GM12878 (cell line): ENCODE measurements around the gene AIG1. TPM values are rescaled to one million over a fixed set of nuclear protein-coding genes. Genes with fewer than 3 reads are reported as not detected.

Experiments
- ATAC-seq: fragments of 200-7000 bp; cut with Tn5 transposase; 3 replicates; pipeline ENCODE4 v1.9.1; 2020; ENCODE audit warnings: mild to moderate bottlenecking, moderate library complexity
- BruUV-seq: library from RNA; stranded (reverse); fragments of 400-500 nt; replicated peaks from 2 replicates; lab custom pipeline; 2021; lab: Mats Ljungman, UMichigan
- CTCF ChIA-PET: fragments of 300-600 bp; sonication (Branson Sonifier 250); formaldehyde crosslinking; extraction: SDS; loops from one replicate; lab custom pipeline; 2021; ENCODE audit warnings: inconsistent platforms; lab: Yijun Ruan, JAX
- POLR2A ChIA-PET: fragments of 350-600 bp; formaldehyde crosslinking; extraction: SDS; loops from one replicate; lab custom pipeline; 2021; ENCODE audit warnings: inconsistent platforms; lab: Charles Lee
- RAD21 ChIA-PET: fragments of 300-600 bp; sonication (Branson Sonifier 250); formaldehyde crosslinking; loops from one replicate; lab custom pipeline; 2023; ENCODE audit warnings: antibody characterized with exemption; ENCODE audit not compliant: unreplicated experiment; lab: Charles Lee
- SMC1A ChIA-PET: fragments of 300-600 bp; sonication (Branson Sonifier 250); formaldehyde crosslinking; loops from one replicate; lab custom pipeline; 2023; ENCODE audit not compliant: unreplicated experiment, uncharacterized antibody; lab: Charles Lee
- DNase-seq: peaks from one replicate; pipeline ENCODE4 v3.0.0-alpha.2; 2011; ENCODE audit warnings: low read depth, low spot score
- FAIRE-seq: peaks from 3 replicates; lab custom pipeline; 2011; peaks lifted over from hg19 to GRCh38; lab: Jason Lieb, UNC
- H2AFZ ChIP-seq: 2 replicates; pipeline ENCODE4 v1.6.0; 2011; ENCODE audit warnings: low read depth, low read length, control low read depth; ENCODE audit not compliant: control insufficient read depth
- H3K27ac ChIP-seq: 2 replicates; pipeline ENCODE4 v1.5.1; 2011; ENCODE audit warnings: control low read depth; ENCODE audit not compliant: control insufficient read depth, insufficient read depth
- H3K27me3 ChIP-seq, 2 experiments: replicated peaks in 1 of 2; 2 replicates each; pipeline versions ENCODE4 v1.6.0 to v1.6.1; 2011; ENCODE audit warnings: low read length in 1 of 2; ENCODE audit not compliant: control insufficient read depth in 2 of 2, insufficient read depth in 2 of 2
- H3K36me3 ChIP-seq, 2 experiments: 2 replicates each; pipeline ENCODE4 v1.5.1; 2011; ENCODE audit warnings: low read length in 1 of 2; ENCODE audit not compliant: control insufficient read depth in 2 of 2, insufficient read depth in 2 of 2
- H3K4me1 ChIP-seq: 2 replicates; pipeline ENCODE4 v1.6.1; 2011; ENCODE audit warnings: mild to moderate bottlenecking, low read length, moderate library complexity, mixed read lengths; ENCODE audit not compliant: control insufficient read depth, insufficient read depth
- H3K4me2 ChIP-seq: 2 replicates; pipeline ENCODE4 v1.6.0; 2011; ENCODE audit warnings: control low read depth; ENCODE audit not compliant: control insufficient read depth, insufficient read depth
- H3K4me3 ChIP-seq: fragments of 200-600 bp; sonication (generic); 2 replicates; pipeline ENCODE4 v1.5.1; 2016
- H3K79me2 ChIP-seq: 2 replicates; pipeline ENCODE4 v1.6.0; 2011; ENCODE audit warnings: low read length; ENCODE audit not compliant: control insufficient read depth, insufficient read depth
- H3K9ac ChIP-seq: 2 replicates; pipeline ENCODE4 v1.8.0; 2011; ENCODE audit warnings: low read length, control low read depth, mixed read lengths; ENCODE audit not compliant: control insufficient read depth, insufficient read depth
- H3K9me3 ChIP-seq: replicated peaks from 3 replicates; pipeline ENCODE4 v1.5.1; 2011; ENCODE audit warnings: mild to moderate bottlenecking, low read length; ENCODE audit not compliant: control insufficient read depth, insufficient read depth
- H4K20me1 ChIP-seq: 2 replicates; pipeline ENCODE4 v1.6.0; 2011; ENCODE audit not compliant: control insufficient read depth, insufficient read depth
- CEBPB ChIP-seq, 2 experiments: fragments of 150-350 bp in 1 of 2; IDR thresholded peaks; 2 replicates each; pipeline ENCODE4 v1.6.1; 2012 to 2014; ENCODE audit warnings: low read depth in 2 of 2, low read length in 2 of 2, borderline replicate concordance in 1 of 2, inconsistent platforms in 1 of 2
- EGR1 ChIP-seq, 2 experiments: IDR thresholded peaks; 1 replicate in 1 of 2; 2 replicates in 1 of 2; pipeline ENCODE4 v1.6.1; 2011 to 2012; ENCODE audit warnings: low read depth in 2 of 2, low read length in 2 of 2, borderline replicate concordance in 1 of 2, mild to moderate bottlenecking in 1 of 2, moderate library complexity in 1 of 2
- WGBS: methylation state at CpG from one replicate; pipeline ENCODE4 v1.1.6; 2016; ENCODE audit warnings: low lambda C conversion rate; ENCODE audit not compliant: insufficient replicate concordance, insufficient coverage; ENCODE audit errors: missing lambda C conversion rate; 5-methylcytosine and 5-hydroxymethylcytosine counted together
- in situ Hi-C: fragments of 300-500 bp; cut with MboI; formaldehyde crosslinking; loops from 9 replicates; pipeline ENCODE4 v1.14.3; 2018; ENCODE audit warnings: mixed read lengths
- intact Hi-C: fragments of 100-400 bp; cut with micrococcal nuclease; formaldehyde crosslinking; loops from one replicate; pipeline ENCODE4 v1.14.2; 2022; ENCODE audit not compliant: unreplicated experiment
- polyA plus RNA-seq, 11 experiments: library from polyadenylated mRNA; depleted of rRNA in 4 of 11; unstranded in 6 of 11; stranded (reverse) in 5 of 11; fragments of >200 nt; fragmentation: Nextera tagmentation in 4 of 11; fragmentation: Illumina TruSeq in 1 of 11; extraction: Ambion mirVana in 4 of 11; extraction: Trizol in 1 of 11; gene quantifications; 1 replicate in 1 of 11; 2 replicates in 10 of 11; pipeline versions ENCODE4 v1.2.1 to v1.2.3, GENCODE V29; 2011 to 2016; ENCODE audit warnings: inconsistent platforms in 2 of 11, missing spikeins in 2 of 11, low read depth in 1 of 11
- total RNA-seq, 4 experiments: library from RNA; depleted of rRNA in 3 of 4; stranded (reverse); fragments of >200 nt in 3 of 4; fragmentation: Illumina TruSeq in 1 of 4; extraction: Trizol in 1 of 4; gene quantifications; 2 replicates each; pipeline versions ENCODE4 v1.2.1 to v1.2.3, GENCODE V29; 2013 to 2021
- TF ChIP-seq, protein P1 (sequence below): fragments of 450-650 bp; IDR thresholded peaks from 2 replicates; pipeline ENCODE4 v1.6.1; 2017; ENCODE audit warnings: mild to moderate bottlenecking, moderate library complexity

AIG1 gene
- total and polyA plus RNA-seq, 10 of the 15 experiments (the other 5 are each of a cell fraction or from before 2014, with no cell fraction given): 27.0 to 74.5 (median 36.4) TPM

GRCh38 chr6:143385636-143386035 is 324.9 kb downstream of the AIG1 start:
- Histone ChIP-seq H3K4me3 (no peak overlapping the region), H3K9me3 (no peaks in the 10 kb centered on the region), H3K27ac (no peak overlapping the region), H3K36me3 (no peaks in the 10 kb centered on the region), H3K4me1 (no peaks in the 10 kb centered on the region), H3K79me2 (no peaks in the 10 kb centered on the region), H2AFZ (no peak overlapping the region), H3K27me3 (no peaks in the 10 kb centered on the region), H4K20me1 (no peaks in the 10 kb centered on the region), H3K9ac (no peak overlapping the region), H3K4me2 (no peak overlapping the region)
- POLR2A ChIA-PET: no interaction called here
- FAIRE-seq: no peak
- intact Hi-C loops (no loop called here), in situ Hi-C loops (no loop called here)
- DNase-seq: no peak
- SMC1A ChIA-PET: interaction anchor here (0.9 kb wide), 1 partner anchor 18 kb away, joined by 5 read pairs; no protein-coding TSS in a partner anchor
- TF ChIP-seq CEBPB (IDR thresholded peaks at IDR 0.05; ENCODE audit: borderline replicate concordance in 1 of 2, low read depth in 2 of 2, low read length in 2 of 2): no peak
- no peak for TF ChIP-seq EGR1 (IDR thresholded peaks at IDR 0.05; ENCODE audit: borderline replicate concordance in 1 of 2, low read depth in 2 of 2, low read length in 2 of 2)
- TF ChIP-seq, protein P1, sequence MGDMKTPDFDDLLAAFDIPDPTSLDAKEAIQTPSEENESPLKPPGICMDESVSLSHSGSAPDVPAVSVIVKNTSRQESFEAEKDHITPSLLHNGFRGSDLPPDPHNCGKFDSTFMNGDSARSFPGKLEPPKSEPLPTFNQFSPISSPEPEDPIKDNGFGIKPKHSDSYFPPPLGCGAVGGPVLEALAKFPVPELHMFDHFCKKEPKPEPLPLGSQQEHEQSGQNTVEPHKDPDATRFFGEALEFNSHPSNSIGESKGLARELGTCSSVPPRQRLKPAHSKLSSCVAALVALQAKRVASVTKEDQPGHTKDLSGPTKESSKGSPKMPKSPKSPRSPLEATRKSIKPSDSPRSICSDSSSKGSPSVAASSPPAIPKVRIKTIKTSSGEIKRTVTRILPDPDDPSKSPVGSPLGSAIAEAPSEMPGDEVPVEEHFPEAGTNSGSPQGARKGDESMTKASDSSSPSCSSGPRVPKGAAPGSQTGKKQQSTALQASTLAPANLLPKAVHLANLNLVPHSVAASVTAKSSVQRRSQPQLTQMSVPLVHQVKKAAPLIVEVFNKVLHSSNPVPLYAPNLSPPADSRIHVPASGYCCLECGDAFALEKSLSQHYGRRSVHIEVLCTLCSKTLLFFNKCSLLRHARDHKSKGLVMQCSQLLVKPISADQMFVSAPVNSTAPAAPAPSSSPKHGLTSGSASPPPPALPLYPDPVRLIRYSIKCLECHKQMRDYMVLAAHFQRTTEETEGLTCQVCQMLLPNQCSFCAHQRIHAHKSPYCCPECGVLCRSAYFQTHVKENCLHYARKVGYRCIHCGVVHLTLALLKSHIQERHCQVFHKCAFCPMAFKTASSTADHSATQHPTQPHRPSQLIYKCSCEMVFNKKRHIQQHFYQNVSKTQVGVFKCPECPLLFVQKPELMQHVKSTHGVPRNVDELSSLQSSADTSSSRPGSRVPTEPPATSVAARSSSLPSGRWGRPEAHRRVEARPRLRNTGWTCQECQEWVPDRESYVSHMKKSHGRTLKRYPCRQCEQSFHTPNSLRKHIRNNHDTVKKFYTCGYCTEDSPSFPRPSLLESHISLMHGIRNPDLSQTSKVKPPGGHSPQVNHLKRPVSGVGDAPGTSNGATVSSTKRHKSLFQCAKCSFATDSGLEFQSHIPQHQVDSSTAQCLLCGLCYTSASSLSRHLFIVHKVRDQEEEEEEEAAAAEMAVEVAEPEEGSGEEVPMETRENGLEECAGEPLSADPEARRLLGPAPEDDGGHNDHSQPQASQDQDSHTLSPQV: no peak
- no peak for ATAC-seq
- 54% methylated on average over 2 of the region's 2 CpGs for WGBS
- BruUV-seq: no TSS peak
- RAD21 ChIA-PET: no interaction called here
- CTCF ChIA-PET: interaction anchor here (1.1 kb wide), 1 partner anchor 41 kb away, joined by 3 read pairs; no protein-coding TSS in a partner anchor
